ENCODE results near the gene CA14.
"Not testable (repeated sequence)": the region's sequence is repeated elsewhere in the genome, so short reads cannot be mapped to it uniquely, and the experiment has no call there.

The CA14 gene

GRCh38 chr1:150257624-150258585 lies at the start of gene CA14:
Gene CA14, plus strand, starts transcription at chr1:150257774. Its CDS starts 355 bp downstream, at chr1:150258129.
- DNase-seq, result no peak

DNA sequence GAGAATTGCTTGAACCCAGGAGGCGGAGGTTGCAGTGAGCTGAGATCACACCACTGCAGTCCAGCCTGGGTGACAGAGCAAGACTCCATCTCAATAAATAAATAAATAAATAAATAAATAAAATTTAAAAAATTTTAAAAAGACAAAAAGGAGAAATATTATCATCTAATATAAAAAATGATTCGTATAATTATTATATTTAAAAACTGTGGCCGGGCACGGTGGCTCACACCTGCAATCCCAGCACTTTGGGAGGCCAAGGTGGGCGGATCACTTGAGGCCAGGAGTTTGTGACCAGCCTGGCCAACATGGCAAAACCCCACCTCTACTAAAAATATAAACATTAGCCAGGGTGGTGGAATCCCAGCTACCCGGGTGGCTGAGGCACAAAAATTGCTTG lies 49.1 kb upstream of the CA14 start:
- DNase-seq, result not testable (repeated sequence)

GRCh38 chr1:150210091-150210490 lies 47.5 kb upstream of the CA14 start:
- DNase-seq, result no peak

- DNase-seq, result no peak
Measured at GRCh38 chr1:150210706-150211105, 46.9 kb upstream of the CA14 start.

GRCh38 chr1:150212070-150212469 lies 45.5 kb upstream of the CA14 start:
- DNase-seq, result no peak

GRCh38 chr1:150213170-150214098 lies 44.1 kb upstream of the CA14 start:
- DNase-seq, result peak; percentile 61

DNA sequence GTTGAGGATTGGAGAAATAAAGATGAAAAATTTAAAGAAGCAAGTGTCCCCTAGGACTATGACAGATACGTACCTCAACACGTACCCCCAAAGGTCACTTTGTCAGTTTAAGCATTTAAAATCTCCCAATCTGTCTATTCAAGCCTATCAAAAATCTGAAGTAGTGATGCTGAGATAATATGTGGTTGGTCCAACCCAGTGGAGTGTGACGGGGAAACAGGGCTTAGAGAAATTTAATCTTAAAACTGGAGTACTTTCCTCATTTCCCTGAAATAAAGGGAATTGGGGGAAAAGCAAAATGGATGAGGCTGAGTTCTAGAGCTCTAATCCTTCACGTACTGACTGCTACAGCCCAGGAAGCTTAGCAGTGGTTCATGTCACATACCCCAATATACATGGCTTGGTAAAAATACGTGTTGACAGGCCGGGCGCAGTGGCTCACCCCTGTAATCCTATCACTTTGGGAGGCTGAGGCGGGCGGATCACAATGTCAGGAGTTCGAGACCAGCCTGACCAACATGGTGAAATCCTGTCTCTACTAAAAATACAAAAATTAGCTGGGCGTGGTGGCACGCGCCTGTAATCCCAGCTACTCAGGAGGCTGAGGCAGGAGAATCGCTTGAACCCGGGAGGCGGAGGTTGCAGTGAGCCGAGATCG lies 43.3 kb upstream of the CA14 start:
- not testable (repeated sequence) for DNase-seq

DNA sequence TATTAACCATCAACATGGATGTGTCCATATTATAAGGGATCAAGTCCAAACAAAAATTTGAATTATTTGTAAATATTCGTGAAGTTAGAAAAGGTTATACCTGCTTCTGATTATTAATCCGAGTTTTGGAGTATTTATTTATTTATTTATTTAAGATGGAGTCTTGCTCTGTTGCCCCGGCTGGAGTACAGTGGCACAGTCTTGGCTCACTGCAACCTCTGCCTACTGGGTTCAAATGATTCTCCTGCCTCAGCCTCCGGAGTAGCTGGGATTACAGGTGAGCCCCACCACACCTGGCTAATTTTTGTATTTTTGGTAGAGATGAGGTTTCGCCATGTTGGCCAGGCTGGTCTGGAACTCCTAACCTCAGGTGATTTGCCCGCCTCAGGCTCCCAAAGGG lies 41.7 kb upstream of the CA14 start:
- not testable (repeated sequence) for DNase-seq

- DNase-seq, result no peak
Measured at GRCh38 chr1:150221552-150221951, 36.0 kb upstream of the CA14 start.

GRCh38 chr1:150224983-150225382 lies 32.6 kb upstream of the CA14 start:
- DNase-seq, result no peak

GRCh38 chr1:150225546-150225945 lies 32.0 kb upstream of the CA14 start:
- no peak for DNase-seq

DNA sequence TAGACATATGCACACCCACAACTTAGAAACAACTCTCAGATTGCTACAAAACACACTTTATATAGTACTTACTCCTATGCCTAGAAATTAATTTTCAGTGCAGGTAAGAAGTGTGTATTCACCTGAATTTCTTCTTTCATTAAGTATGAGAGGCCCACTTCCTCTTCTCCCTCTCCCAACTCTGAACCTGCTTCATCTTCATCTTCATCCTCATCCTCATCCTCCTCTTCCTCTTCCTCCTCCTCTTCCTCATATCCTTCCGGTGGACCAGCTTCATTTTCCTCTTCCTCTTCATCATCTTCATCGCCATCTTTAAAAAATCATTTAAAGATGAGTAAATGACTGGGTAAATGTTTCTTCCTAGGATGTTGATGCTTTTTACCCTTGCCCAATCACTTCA lies 31.1 kb upstream of the CA14 start:
- no peak for DNase-seq

- no peak for DNase-seq
Measured at GRCh38 chr1:150227228-150227627, 30.3 kb upstream of the CA14 start.

DNA sequence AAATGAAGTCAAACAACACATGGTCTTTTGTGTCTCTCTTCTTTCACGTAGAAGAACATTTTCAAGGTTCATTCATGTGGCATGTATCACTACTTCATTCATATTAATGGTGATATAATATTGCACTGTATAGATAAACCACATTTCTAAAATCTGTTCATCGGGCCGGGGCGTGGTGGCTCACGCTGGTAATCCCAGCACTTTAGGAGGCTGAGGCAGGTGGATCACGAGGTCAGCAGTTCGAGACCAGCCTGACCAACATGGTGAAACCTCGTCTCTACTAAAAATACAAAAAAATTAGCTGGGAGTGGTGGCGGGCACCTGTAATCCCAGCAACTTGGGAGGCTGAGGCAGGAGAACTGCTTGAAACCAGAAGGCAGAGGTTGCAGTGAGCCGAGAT lies 29.3 kb upstream of the CA14 start:
- DNase-seq, result not testable (repeated sequence)

GRCh38 chr1:150232921-150233320 lies 24.7 kb upstream of the CA14 start:
- not testable (repeated sequence) for DNase-seq

- DNase-seq, result no peak
Measured at GRCh38 chr1:150233359-150234308, 23.9 kb upstream of the CA14 start.

DNA sequence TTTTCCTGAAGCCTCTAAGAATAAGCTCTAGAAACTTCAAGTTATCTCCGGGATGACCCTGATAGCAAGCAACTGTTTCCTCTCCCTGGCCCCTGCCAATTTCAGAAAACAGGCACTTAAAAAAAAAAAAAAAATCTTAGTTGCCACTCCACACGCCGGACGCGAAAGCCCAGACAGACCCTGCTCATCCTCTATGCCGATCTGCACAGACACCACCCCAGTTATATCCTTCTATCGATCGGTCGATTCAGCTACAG lies 23.3 kb upstream of the CA14 start:
- no peak for DNase-seq

DNA sequence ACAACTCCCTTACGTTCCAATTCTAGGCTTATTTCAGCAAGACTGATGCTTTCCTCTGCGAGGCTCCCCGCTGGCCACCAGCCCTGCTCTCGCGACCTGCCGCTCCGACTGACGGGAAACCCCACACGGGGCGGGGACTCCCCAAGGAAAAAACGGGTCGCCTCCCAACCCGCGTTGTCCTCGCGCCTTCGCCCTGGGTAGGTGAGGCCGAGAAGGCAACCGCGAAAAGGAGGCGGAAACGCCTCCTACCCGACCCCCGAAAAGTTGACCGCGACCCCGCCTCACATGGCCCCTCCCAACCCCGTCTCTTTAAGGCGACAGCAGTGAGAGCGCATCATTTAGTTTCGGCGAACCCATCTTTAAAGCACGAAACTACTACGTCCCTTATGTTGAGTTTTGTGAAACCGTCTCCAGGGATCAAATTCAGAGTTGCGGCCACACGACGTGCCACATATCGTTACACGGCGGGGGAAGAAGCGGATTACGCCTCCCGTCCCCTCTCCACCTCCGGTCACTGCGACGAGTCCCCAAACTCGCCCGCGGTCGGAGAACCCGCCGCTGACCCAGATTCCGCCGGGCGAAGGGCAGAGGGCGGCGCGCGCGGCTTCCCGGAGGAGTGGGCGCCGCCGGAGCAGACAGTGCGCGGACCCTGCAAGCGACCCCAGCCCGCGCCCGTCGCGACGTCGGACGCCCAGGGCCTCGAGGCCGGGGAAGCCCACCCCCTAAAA lies 22.8 kb upstream of the CA14 start:
- DNase-seq, result peak; percentile 77

GRCh38 chr1:150235294-150235851 lies 22.2 kb upstream of the CA14 start:
- DNase-seq, result no peak

- DNase-seq, result peak; percentile 98
Measured at GRCh38 chr1:150235852-150236613, 21.5 kb upstream of the CA14 start, which contains the start of gene ANP32E. Gene ANP32E, minus strand, starts transcription at chr1:150236112. Its CDS starts 326 bp downstream, at chr1:150235786.
